Kidney glomerular epithelial cell (primary cell): Measurements from ENCODE around the gene SPI1.

Experiments used
- DNase-seq: peaks from one replicate; lab custom pipeline; 2025; lab: John Stamatoyannopoulos, UW

The SPI1 gene

DNA sequence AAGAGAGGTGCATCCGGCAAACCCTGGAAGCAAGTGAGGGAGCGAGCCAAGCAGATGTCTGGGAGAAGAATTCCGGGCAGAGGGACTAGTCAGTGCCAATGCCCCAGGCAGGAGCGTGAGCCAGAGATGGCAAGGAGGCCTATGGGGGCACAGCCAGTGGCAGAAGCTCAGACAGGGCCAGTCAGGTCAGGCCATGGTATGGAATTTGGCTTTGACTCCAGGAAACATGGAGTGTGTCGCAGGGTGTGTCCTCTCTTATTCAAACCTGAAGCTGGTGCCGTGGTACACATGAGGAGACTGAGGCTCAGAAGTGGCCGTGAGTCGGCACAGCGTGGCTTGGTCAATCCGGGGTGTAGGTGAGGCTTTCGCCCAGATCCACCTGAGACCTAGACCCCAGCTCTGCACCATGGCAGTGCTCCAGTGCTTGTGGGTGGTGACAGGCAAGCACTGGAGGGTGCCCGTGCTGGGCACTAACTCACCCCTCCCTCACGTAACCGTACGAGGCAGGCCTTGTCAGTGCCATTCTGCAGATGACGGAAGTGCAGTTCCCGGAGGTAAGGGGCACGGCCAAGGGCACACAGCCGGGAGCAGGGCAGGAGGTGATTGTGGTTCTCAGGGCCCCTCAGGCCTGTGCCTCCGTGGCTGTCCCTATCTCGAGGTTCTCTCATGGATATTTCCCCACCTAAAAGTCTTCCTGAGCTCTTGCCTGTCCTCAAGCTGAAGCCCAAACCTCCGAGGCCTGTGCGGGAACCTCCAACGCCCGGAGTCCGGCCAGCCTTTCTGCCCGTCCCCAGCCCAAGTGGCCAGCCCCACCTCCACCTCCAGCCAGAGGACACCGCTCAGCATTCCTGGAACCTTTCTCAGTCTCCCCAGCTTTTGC is 10.6 kb upstream of the SPI1 start:
- DNase-seq = no peak

GRCh38 chr11:47387944-47388696 is 9.8 kb upstream of the SPI1 start:
- DNase-seq = no peak

DNA sequence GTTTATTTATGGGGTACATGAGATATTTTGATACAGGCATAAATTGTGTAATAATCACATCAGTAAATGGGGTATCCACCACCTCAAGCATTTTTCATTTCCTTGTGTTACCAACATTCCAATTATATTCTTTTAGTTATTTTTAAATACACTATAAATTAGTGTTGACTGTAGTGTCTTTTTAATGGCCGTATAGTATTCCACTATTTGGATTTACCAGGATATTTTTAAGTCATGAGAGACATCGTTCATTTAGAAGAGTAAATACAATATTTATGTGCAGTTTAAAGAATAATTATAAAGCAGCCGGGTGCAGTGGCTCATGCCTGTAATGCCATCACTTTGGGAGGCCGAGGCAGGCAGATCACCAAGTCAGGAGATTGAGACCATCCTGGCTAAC is 6.2 kb upstream of the SPI1 start:
- no peak for DNase-seq

- DNase-seq = no peak
Measured at GRCh38 chr11:47383071-47383470, 4.7 kb upstream of the SPI1 start.

- no peak for DNase-seq
Measured at GRCh38 chr11:47380078-47380477, 1.7 kb upstream of the SPI1 start.

DNA sequence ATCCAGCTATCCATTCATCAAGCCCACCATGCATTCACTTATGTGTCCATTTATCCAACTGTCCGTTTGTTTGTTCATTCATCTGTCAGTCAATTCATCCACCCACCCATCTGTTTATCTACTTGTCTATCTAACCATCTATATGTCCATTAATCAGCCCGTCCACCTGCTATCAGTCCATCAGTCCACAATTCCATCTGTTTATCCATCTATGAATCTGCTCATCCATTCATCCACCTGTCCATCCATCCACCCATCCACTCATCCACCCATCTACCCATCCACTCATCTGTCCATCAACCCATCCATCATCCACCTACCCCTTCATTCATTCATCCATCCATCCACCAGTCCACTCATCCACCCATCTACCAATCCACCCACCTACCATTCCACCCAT is 970 bp upstream of the SPI1 start:
- DNase-seq = no peak

GRCh38 chr11:47378836-47379170 is 456 bp upstream of the SPI1 start:
- DNase-seq = no peak

- no peak for DNase-seq
Measured at GRCh38 chr11:47377571-47378009, 757 bp downstream of the SPI1 start.

DNA sequence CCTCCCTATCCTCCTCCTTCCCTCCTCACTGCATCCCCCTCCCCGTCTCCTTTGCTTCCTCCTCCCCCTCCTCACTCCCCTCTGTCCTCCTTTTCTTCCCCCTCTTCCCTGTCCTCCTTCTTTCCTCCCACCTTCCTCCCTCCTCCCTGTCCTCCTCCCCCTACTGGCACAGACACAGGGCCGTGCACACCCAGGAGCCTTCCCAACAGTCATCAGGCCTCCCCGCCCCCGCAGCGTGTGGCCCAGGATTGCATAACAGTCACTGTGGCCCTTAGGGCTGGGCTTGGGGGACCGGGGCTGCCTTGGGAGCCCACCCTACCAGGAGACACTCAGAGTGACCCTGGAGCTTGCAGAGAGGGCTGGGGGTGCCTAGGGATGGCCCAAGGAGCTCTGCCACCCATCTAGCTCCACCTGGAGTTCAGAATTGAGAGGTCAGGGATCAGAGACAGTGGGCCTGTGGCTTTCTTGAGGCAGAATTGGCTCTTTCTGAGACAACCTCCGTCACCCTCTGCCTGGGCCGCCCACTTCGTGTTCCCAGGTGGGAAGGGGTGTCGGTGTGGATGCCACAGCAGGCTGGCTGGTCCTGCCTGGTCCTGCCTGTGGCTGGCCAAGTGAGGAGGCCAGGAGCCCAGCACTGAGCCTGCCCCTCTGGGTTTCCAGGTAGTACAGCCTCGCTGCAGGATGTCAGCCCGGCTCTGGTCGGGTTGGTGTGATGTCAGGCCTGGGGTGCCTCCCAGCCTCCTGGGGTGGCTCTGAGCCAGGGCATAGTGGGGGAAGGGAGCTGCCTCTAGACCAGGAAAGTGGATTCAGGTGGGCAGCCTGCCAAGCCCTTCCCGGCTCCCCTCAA is 1.6 kb downstream of the SPI1 start:
- DNase-seq = no peak

DNA sequence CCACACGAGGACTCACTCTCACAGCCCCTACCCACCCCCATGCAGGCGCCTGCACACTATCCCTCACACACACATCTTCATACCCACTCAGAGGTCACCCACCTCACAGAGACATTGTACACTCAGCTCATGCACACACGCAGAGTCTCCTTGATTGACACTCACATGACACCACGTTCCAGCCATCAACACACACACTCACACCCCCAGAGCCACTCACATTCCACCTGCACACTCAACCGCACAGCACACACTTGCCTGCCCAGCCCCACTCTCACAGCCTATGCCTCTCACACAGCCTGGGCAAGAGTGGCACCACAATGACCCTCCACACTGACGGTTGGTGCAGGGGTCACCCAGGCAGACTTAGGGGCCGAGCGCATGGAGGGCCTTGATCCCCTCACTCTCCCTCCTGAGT is 2.2 kb downstream of the SPI1 start:
- DNase-seq = peak; percentile 47

GRCh38 chr11:47375546-47376085 is 2.7 kb downstream of the SPI1 start:
- no peak for DNase-seq

DNA sequence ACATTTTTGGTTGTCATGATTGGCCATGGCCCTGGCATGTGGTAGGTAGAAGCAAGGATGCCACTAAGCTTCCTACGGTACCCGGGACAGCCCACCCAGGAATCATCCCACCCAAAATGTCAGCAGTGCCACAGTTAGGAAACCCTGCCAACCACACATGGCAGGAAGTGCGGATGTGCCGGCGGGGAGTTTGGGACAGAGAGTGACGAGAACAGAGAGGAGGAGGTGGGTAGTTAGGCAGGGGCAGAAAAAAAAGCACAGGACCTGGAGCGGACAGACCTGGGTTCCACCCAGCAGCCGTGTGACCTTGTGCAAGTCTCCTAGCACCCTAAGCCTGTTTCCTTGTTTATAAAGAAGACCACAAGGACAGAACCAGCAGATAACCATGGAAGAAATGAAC is 3.3 kb downstream of the SPI1 start:
- DNase-seq = no peak

DNA sequence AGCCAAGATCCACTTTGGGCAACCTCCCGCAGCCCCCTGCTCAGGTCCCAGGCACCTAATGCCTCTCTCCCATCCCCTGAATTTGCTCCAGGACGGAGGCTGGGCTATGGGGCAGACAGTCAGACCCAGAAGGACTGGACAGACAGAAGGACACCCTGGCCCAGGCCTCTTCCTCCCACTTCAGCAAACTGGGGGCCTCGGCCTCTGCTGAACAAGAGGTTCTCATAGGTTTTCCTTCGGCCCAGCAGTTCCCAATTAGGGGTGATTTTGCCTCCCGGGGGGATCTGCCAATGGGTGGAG is 3.7 kb downstream of the SPI1 start:
- no peak for DNase-seq

- DNase-seq = peak; percentile 54
Measured at GRCh38 chr11:47373876-47374719, 4.2 kb downstream of the SPI1 start.

DNA sequence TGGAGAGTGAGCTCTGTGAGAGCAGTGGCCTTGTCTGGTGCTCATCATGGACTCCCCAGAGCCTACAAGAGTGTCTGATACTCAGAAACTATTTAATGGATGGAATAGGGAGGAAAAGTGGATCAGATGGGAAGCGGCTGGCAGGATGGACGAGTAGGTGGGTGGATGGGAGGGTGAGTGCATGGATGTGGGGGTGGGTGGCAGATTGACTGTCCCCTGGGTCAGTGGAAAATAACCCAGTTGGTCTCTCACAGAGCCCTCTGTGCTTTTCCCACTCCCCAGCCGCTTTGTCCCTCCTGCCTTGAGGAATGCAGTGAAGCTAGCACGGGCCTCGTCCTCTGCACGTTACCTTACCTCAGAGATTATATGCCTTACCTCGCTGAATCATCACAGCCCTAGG is 5.9 kb downstream of the SPI1 start:
- no peak for DNase-seq

GRCh38 chr11:47369676-47370075 is 8.7 kb downstream of the SPI1 start:
- no peak for DNase-seq

GRCh38 chr11:47366020-47366490 is 12.3 kb downstream of the SPI1 start:
- DNase-seq = no peak

- DNase-seq = no peak
Measured at GRCh38 chr11:47361419-47361818, 16.9 kb downstream of the SPI1 start.

GRCh38 chr11:47360341-47360740 is 18.0 kb downstream of the SPI1 start:
- no peak for DNase-seq

GRCh38 chr11:47359586-47359985 is 18.8 kb downstream of the SPI1 start:
- no peak for DNase-seq

DNA sequence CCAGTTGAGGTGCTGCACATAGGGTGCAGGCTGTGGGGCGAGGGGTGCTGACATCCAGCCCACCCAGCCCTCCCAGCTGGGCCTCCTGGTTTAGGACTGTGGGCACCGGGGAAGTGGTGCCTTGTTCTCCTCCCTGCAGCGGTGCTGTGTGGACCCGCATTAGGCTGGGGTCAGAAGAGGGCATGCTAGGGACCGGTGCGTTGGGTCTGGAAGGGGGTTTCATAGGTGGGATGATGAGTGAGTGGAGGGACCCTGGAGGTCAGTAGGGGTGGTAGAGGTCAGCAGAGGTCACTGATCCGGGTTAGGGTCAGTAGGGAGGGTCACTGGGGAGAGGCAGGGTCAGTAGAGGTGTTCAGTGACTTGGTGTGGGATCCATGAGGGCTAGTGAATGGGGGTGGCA is 19.2 kb downstream of the SPI1 start:
- DNase-seq = no peak

DNA sequence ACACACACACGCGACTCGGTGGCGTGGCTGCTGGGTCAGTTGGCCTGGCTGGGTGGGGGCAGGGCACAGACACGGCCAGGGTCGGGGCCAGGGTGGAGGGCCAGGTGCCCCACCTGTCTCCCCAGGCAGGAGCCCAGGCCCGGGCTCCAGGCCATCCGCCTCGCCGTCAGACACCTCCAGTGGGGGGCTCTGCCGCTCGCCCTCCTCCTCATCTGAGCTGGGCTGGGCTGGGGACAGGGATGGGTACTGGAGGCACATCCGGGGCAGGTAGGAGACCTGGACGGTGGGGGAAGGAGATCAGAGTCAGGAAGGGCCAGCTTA is 19.7 kb downstream of the SPI1 start:
- no peak for DNase-seq
